ENCODE measurements around the gene AKR1C3. TPM values are rescaled to one million over a fixed set of nuclear protein-coding genes. Genes with fewer than 3 reads are reported as not detected.
"Not testable (repeated sequence)": the region's sequence is repeated elsewhere in the genome, so short reads cannot be mapped to it uniquely, and the experiment has no call there.

The AKR1C3 gene
- total RNA-seq, 1 donor from 2014 or later = 173 TPM

DNA sequence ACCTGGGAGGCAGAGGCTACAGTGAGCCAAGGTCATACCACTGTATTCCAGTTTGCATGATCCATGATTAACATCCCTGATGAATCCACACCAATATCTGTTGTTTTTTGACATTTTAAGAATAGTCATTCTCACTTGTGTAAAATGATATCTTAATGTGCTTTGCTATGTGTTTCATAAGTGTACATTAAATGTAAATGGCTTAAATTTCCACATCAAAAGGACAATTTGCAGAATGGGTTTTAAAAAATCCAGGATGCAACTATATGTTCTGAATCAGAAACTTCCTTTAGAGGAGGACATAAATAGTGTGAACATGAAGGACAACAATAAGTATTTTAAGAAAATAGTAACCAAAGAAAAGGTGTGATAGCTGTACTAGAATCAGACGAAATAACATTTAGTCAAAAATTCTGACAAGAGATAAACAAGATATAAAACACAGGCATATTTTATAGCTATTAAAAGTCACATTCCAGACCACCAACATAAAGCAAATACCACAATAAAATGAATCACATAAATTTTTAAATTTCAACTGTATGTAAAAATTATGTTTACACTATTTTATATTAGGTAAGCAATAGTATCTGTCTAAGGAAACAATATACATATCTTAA is 42.4 kb downstream of the AKR1C3 start:
- DNase-seq (ENCODE audit: low read depth in 2 of 2) = no peak

DNA sequence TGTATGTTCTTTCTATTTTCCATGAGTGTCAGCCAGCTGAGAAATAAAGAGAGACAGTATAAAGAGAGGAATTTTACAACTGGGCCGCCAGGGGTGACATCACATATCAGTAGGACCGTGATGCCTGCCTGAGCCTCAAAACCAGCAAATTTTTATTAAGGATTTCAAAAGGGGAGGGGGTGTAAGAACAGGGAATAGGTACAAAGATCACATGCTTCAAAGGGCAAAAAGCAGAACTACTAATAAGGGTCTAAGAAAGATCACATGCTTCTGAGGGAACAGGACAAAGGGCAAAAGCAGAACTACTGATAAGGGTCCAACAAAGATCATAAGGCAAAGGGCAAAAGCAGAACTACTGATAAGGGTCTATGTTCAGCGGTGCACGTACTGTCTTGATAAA is 43.5 kb downstream of the AKR1C3 start:
- not testable (repeated sequence) for DNase-seq (ENCODE audit: low read depth in 2 of 2)

DNA sequence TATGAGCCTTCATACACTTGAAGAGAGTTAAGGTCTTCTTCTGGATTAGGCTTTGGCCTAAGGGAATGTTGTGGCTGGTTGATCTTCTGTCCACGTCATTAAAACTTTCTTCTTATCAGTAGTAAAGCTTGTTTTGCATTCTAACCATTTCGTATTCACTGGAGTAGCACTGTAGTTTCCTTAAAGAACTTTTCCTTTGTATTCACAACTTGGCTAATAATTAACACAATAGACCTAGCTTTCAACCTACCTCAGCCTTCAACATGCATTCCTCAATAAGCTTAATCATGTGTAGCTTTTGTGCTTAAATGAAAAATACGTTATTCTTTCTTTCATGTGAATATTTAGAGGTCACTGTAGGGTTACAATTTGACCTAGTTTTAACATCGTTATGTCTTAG is 48.0 kb downstream of the AKR1C3 start:
- no peak for DNase-seq (ENCODE audit: low read depth in 2 of 2)

DNA sequence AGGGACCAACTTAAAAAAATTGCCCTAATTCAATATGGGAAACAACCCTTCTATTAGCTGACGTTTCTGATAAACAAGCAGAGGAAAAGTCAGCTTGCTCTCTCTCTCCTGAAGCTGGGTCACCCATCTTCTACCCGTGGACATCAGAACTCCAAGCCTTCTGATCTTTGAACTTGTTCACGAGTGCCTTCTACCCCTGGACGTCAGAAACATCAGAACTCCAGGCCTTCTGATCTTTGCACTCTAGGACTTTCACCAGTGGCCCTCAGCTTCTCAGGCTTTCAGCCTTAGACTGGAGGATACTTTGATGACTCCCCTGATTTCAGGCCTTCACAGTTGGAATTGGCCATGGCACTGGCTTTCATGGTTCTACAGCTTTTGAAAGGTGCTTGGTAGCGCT is 48.9 kb downstream of the AKR1C3 start:
- DNase-seq (ENCODE audit: low read depth in 2 of 2) = no peak

DNA sequence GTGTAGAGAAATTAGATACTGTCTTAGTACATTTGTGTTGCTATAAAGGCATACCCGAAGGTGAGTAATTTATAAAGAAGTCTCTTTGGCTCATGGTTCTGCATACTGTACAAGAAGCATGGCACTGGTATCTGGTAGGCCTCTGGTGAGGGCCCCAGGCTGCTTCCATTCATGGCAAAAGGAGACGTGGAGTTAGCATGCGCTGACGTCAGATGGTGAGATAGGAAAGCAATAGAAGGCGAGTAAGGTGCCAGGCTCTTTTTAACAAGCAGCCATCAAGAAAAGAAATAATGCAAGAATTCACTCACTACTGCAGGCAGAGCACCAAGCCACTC is 52.7 kb downstream of the AKR1C3 start:
- DNase-seq (ENCODE audit: low read depth in 2 of 2) = no peak

DNA sequence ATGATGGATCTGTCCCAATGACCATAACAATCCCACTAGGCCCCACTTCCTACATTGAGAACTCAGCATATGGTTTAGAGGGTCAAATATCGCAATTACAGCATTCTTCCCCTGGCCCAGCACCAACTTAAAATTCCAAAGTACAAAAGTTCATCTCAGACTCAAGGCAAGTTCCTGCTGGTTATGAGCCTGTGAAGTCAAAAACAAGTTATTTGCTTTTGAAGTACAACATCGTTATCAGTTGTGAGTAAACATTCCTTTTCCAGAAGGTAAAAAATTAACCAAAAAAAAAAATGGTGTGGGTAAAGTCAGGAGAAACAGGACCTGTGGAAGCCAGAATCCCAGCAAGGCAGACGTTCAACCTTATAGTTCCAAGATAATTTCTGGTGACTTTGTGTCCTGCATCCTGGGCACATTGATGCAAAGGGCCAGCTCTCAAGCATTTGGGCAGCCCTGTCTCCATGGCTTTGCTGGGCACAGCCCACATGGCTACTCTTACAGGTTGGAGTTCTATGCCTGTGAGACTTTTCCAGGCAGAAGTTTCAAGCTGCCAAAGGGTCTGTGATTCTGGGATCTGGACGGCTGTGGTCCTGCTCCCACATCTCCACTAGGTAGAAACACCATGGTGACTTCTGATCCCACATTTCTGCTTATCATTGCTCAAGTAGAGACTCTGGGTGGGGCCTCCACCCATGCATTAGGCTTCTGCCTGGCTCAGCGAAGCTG is 53.2 kb downstream of the AKR1C3 start:
- DNase-seq (ENCODE audit: low read depth in 2 of 2) = no peak

DNA sequence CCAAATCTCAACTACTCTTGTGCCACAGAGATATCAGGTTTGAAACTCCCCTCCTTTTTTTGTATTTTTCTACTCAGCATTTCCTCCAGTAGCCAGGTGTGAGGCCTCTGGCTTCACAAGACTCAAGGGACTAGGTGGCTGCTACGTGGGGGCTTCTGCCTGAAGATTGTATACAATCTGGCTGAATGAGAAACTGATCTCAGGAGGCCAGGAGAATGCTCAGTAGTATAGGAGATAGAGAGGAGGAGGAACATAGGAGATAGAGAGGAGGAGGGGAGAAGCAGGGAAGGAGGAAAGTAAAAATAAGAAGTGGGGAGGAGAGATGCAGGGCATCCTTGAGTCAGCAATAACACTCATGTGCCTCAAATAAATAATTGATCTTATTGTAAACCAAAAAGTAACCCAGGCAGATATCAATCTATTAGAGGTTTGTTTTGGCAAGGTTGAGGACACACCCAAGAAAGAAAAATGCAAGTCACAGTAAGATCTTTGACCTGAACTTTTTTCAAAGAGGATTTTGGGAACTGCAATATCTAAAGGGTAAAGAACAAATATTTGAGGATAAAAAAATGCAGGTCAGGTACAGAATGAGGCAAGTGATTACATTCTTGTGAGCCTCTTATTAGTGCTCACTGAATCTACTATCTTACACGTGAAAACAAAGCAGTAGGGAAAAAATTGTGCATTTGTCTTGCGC is 53.9 kb downstream of the AKR1C3 start:
- DNase-seq (ENCODE audit: low read depth in 2 of 2) = no peak

DNA sequence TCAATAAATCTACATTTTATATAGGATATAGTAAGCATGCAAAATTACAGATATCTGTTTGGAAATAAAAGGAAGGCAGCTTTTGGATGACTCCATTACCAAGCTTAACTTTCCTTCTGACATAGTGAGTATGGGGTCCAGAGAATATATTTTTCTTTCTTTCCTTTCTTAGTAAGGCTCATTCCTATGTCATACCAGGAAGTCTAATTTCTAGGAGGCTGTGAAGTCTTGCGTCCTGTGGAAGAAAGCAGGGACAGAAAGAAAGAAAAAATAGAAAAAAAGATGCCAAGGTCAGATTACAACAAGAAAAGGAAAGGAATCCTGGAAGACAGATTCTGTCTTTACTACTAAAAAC is 54.4 kb downstream of the AKR1C3 start:
- no peak for DNase-seq (ENCODE audit: low read depth in 2 of 2)

DNA sequence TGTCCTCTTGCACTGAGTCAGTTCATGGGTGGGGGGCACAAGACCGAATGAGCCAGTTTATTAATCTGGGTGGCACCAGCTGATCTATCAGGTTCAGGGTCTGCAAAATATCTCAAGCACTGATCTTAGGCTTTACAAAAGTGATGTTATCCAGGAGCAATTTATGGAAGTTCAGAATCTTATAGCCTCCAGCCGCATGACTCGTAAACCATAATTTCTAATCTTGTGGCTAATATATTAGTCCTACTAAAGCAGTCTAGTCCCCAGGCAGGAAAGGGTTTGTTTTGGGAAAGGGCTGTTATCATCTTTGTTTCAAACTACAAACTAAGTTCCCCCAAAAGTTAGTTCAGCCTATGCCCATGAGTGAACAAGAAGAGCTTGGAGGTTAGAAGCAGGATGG is 56.9 kb downstream of the AKR1C3 start:
- DNase-seq (ENCODE audit: low read depth in 2 of 2) = no peak

DNA sequence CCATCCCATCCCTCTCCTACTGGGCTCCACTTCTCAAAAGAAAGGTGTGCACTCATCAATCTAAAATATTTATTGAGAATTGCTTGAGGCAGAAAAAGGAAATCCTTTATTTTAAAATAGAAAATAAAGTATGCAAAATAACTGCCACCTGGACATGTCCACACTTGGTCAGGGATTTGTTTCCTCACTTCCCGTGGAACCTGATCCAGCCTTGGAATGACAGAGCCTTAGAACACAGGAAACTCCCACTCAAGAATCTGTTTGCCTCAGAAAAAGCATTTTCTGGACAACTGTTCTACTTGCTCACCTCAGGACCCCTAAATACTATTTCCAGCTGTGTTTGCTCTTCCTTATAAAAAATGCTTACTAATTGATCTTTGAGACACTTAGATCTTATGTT is 61.7 kb downstream of the AKR1C3 start:
- no peak for DNase-seq (ENCODE audit: low read depth in 2 of 2)

Other genes starting within 250 kb of the AKR1C3 start
- gene AKR1C1, start 131.0 kb upstream of the AKR1C3 start, total RNA-seq = 30.8 and 81.5 TPM in 2 replicates
- gene AKR1C2, start 90.6 kb upstream of the AKR1C3 start, total RNA-seq = 22.7 and 53.6 TPM in 2 replicates
- not detected in 2 replicates for gene AKR1C8, start 90.7 kb downstream of the AKR1C3 start, total RNA-seq
- gene AKR1C4, start 102.4 kb downstream of the AKR1C3 start, total RNA-seq = 0.13 TPM in 1 of 2 replicates, not detected in the other